ENCODE results near the gene TCEAL1.
"Not testable (repeated sequence)": the region's sequence is repeated elsewhere in the genome, so short reads cannot be mapped to it uniquely, and the experiment has no call there.

TCEAL1 gene

DNA sequence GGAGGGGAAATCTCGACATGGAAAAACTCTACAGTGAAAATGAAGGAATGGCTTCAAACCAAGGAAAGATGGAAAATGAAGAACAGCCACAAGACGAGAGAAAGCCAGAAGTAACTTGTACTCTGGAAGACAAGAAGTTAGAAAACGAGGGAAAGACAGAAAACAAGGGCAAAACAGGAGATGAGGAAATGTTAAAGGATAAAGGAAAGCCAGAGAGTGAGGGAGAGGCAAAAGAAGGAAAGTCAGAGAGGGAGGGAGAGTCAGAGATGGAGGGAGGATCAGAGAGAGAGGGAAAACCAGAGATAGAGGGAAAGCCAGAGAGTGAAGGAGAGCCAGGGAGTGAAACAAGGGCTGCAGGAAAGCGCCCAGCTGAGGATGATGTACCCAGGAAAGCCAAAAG is 42.1 kb upstream of the TCEAL1 start:
- H3K36me3 ChIP-seq, result no peaks in the 10 kb centered on the region
- TF ChIP-seq, protein P1, sequence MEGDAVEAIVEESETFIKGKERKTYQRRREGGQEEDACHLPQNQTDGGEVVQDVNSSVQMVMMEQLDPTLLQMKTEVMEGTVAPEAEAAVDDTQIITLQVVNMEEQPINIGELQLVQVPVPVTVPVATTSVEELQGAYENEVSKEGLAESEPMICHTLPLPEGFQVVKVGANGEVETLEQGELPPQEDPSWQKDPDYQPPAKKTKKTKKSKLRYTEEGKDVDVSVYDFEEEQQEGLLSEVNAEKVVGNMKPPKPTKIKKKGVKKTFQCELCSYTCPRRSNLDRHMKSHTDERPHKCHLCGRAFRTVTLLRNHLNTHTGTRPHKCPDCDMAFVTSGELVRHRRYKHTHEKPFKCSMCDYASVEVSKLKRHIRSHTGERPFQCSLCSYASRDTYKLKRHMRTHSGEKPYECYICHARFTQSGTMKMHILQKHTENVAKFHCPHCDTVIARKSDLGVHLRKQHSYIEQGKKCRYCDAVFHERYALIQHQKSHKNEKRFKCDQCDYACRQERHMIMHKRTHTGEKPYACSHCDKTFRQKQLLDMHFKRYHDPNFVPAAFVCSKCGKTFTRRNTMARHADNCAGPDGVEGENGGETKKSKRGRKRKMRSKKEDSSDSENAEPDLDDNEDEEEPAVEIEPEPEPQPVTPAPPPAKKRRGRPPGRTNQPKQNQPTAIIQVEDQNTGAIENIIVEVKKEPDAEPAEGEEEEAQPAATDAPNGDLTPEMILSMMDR (IDR thresholded peaks at IDR 0.05), result no peak
- H3K4me3 ChIP-seq (ENCODE audit: low read depth in 1 of 2, low read length in 1 of 2), result no peak overlapping the region
- no peak overlapping the region for H3K27ac ChIP-seq
- H3K27me3 ChIP-seq, result no peaks in the 10 kb centered on the region
- H3K9me3 ChIP-seq, result no peaks in the 10 kb centered on the region
- peaks cover 0 to 3% of the 10 kb centered on the region in 2 experiments for H3K4me1 ChIP-seq (ENCODE audit: control insufficient read depth in 1 of 2, insufficient read depth in 1 of 2, low read depth in 1 of 2, low read length in 1 of 2)

GRCh38 chrX:103592295-103592694 is 36.5 kb upstream of the TCEAL1 start:
- H3K4me3 ChIP-seq (ENCODE audit: low read depth in 1 of 2, low read length in 1 of 2); H3K36me3 ChIP-seq; H3K27me3 ChIP-seq; H3K27ac ChIP-seq; H3K9me3 ChIP-seq; H3K4me1 ChIP-seq (ENCODE audit: control insufficient read depth in 1 of 2, insufficient read depth in 1 of 2, low read depth in 1 of 2, low read length in 1 of 2): not testable (repeated sequence)

DNA sequence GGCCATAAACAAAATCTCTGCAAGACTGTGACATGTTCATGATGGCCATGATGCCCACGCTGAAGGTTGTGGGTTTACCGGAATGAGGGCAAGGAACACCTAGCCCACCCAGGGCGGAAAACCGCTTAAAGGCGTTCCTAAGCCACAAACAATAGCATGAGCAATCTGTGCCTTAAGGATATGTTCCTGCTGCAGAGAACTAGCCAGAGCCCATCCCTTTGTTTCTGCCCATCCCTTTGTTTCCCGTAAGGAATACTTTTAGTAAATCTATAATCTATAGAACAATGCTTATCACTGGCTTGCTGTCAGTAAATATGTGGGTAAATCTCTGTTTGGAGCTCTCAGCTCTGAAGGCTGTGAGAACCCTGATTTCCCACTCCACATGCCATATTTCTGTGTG is 33.6 kb upstream of the TCEAL1 start:
- H3K36me3 ChIP-seq; H3K27me3 ChIP-seq; H3K4me1 ChIP-seq (ENCODE audit: control insufficient read depth in 1 of 2, insufficient read depth in 1 of 2, low read depth in 1 of 2, low read length in 1 of 2); H3K27ac ChIP-seq; H3K9me3 ChIP-seq; H3K4me3 ChIP-seq (ENCODE audit: low read depth in 1 of 2, low read length in 1 of 2): not testable (repeated sequence)

DNA sequence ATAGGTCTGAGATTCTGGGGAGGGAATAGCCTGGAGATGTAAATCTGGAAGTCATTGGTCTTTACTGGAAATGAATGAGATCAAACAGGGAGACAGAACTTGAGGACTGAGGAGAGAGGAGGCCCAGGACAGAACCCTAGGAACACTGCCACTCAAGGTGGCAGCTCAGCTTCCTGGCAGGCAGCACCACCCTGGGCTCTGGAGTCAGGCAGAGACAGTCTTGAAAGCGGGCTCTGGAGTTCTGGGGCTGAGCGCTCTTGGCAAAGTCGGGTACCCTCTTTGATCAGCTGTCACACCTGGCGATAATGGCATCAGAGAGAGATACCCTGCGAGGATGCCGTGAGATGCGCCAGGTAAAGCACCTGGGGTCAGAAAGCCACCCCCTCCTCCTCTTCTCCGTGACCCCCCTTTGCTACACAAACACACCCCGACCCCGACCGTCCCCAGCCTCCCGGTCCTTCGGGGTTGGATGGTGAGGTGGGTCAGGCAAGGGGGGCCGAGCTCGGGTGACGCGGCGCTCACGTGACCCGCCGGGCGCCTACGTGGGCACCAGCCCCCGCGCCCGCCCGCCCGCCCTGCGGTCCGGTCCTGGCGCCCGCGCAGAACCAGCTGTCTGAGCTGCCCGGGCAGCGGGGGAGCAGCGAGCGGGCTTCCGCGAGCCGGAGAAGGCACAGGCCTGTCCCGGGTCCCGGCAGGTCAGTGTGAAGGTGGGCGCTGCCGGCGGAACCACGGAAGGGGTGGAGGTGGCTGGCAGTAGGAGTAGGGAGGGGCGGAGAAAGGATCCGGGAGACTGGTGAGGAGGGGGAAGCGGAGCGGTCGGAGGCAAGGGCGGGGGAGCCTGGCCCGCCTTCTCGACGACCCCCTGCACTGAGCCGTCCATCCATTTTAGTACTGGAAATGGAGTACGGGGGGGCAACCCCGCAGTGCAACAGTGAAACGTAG is 21.1 kb upstream of the TCEAL1 start, which contains the start of gene TCEAL3:
Gene TCEAL3 (plus strand): TSS at position 600 of the 942 bp plus-strand sequence. CDS start 1,102 bp downstream, outside the sequence.
- Histone ChIP-seq H3K36me3 (no peaks in the 10 kb centered on the region), H3K4me1 (ENCODE audit: control insufficient read depth in 1 of 2, insufficient read depth in 1 of 2, low read depth in 1 of 2, low read length in 1 of 2) (peaks cover 0 to 4% of the 10 kb centered on the region in 2 experiments), H3K9me3 (no peaks in the 10 kb centered on the region), H3K27me3 (no peaks in the 10 kb centered on the region), H3K4me3 (ENCODE audit: low read depth in 1 of 2, low read length in 1 of 2) (peak within 1 kb of the TSS; percentile 56 to 70), H3K27ac (no peak within 1 kb of the TSS)
- TF ChIP-seq, protein P1 (IDR thresholded peaks at IDR 0.05), result no peak

- Histone ChIP-seq H3K4me3 (ENCODE audit: low read depth in 1 of 2, low read length in 1 of 2) (peak overlapping the region; percentile 56 to 70), H3K27ac (no peak overlapping the region), H3K4me1 (ENCODE audit: control insufficient read depth in 1 of 2, insufficient read depth in 1 of 2, low read depth in 1 of 2, low read length in 1 of 2) (peaks cover 0 to 4% of the 10 kb centered on the region in 2 experiments), H3K27me3 (no peaks in the 10 kb centered on the region), H3K36me3 (no peaks in the 10 kb centered on the region), H3K9me3 (no peaks in the 10 kb centered on the region)
- TF ChIP-seq, protein P1 (IDR thresholded peaks at IDR 0.05), result no peak
Measured at GRCh38 chrX:103608306-103608963, 20.3 kb upstream of the TCEAL1 start.

DNA sequence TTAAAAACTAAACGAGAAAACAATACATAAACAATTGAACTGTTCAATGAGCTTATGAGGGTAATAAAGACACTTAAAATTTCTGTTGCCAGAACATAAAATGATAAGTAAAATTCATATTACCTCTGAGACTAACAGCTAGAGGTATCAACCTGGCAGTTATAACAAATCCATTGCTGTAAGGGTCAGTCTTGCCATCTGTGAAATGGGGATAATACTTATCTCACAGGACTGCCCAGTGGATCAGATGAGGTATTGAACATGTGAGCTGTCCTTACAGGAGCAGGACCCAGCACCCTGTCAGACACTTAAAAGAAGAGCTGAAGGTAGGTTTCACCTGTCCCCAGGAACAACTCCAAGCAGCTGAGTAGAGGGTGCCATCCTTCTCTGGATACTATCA is 18.5 kb upstream of the TCEAL1 start:
- Histone ChIP-seq H3K27me3 (no peaks in the 10 kb centered on the region), H3K9me3 (no peaks in the 10 kb centered on the region), H3K4me1 (ENCODE audit: control insufficient read depth in 1 of 2, insufficient read depth in 1 of 2, low read depth in 1 of 2, low read length in 1 of 2) (peaks cover 0 to 4% of the 10 kb centered on the region in 2 experiments), H3K36me3 (no peaks in the 10 kb centered on the region), H3K27ac (no peak overlapping the region), H3K4me3 (ENCODE audit: low read depth in 1 of 2, low read length in 1 of 2) (no peak overlapping the region)
- TF ChIP-seq, protein P1 (IDR thresholded peaks at IDR 0.05), result no peak

Measured in neutrophil (primary cell).